Uterus (tissue), 4 donors: ENCODE results near the gene NMNAT1. TPM values are rescaled to one million over a fixed set of nuclear protein-coding genes. Genes with fewer than 3 reads are reported as not detected.
"Not testable (repeated sequence)": the region's sequence is repeated elsewhere in the genome, so short reads cannot be mapped to it uniquely, and the experiment has no call there.

Source experiments
- DNase-seq, 2 donors: peaks; one replicate each; pipeline ENCODE4 v3.0.0-alpha.2; 2019 to 2020
- H3K27ac ChIP-seq, 2 donors: fragments of 200-600 bp; sonication (generic); 1 replicate in 1 of 2; 2 replicates in 1 of 2; pipeline ENCODE4 v1.5.1; 2016 to 2018
- H3K27me3 ChIP-seq, 2 donors: fragments of 200-600 bp; sonication (generic); one replicate each; pipeline ENCODE4 v1.5.1; 2018 to 2019; ENCODE audit warnings: control low read depth in 1 of 2
- H3K36me3 ChIP-seq, 2 donors: fragments of 200-600 bp; sonication (generic); one replicate each; pipeline ENCODE4 v1.5.1; 2019; ENCODE audit warnings: control low read depth in 1 of 2
- H3K4me1 ChIP-seq, 2 donors: fragments of 200-600 bp; sonication (generic); one replicate each; pipeline ENCODE4 v1.5.1; 2018 to 2019; ENCODE audit warnings: control low read depth in 1 of 2
- H3K4me3 ChIP-seq, 2 donors: fragments of 200-600 bp; sonication (generic); 1 replicate in 1 of 2; 2 replicates in 1 of 2; pipeline ENCODE4 v1.5.1; 2018 to 2019; ENCODE audit warnings: mild to moderate bottlenecking in 1 of 2
- H3K9me3 ChIP-seq, 2 donors: fragments of 200-600 bp; sonication (generic); one replicate each; pipeline ENCODE4 v1.5.1; 2019; ENCODE audit warnings: control low read depth in 1 of 2
- CTCF ChIP-seq, 4 experiments: fragments of 200-600 bp in 2 of 4; fragments of 450-650 bp in 2 of 4; sonication (generic) in 2 of 4; IDR thresholded peaks; one replicate each; pipeline ENCODE4 v1.5.1; 2016 to 2019; ENCODE audit warnings: antibody characterized with exemption in 4 of 4, mild to moderate bottlenecking in 2 of 4, moderate library complexity in 1 of 4
- POLR2A ChIP-seq, 2 donors: fragments of 450-650 bp; IDR thresholded peaks; one replicate each; pipeline ENCODE4 v1.6.1; 2016; ENCODE audit warnings: antibody characterized with exemption in 2 of 2, mild to moderate bottlenecking in 1 of 2, moderate library complexity in 1 of 2
- intact Hi-C: fragments of 100-400 bp; cut with DNase I; formaldehyde crosslinking; loops from one replicate; pipeline ENCODE4 v1.15.1; 2023; ENCODE audit warnings: low total_unique reads
- total RNA-seq, 4 donors: library from RNA; depleted of rRNA in 3 of 4; stranded (reverse); fragments of >200 nt in 3 of 4; gene quantifications; one replicate each; pipeline versions ENCODE4 v1.1.0 to v1.2.4, GENCODE V29; 2014 to 2023
- donor health status: DM: yes; HTN: yes; CAD: no.

The NMNAT1 gene
- total RNA-seq, 4 donors from 2014 or later, result 1.8 to 41.5 (median 12.7) TPM

- TF ChIP-seq POLR2A (IDR thresholded peaks at IDR 0.05), result peak; percentile 87 to 93
- peak in 1 of 4 experiments; percentile 28 for TF ChIP-seq CTCF (IDR thresholded peaks at IDR 0.05)
- intact Hi-C loops, result no loop called here
- peak; percentile 100 for DNase-seq
- no peaks in the 10 kb centered on the region for H3K27me3 ChIP-seq
- no peaks in the 10 kb centered on the region for H3K9me3 ChIP-seq
- no peaks in the 10 kb centered on the region for H3K36me3 ChIP-seq
- H3K4me3 ChIP-seq, result peak overlapping the region; percentile 58 to 65
- H3K27ac ChIP-seq, result peak overlapping the region; percentile 80 to 94
- H3K4me1 ChIP-seq, result peaks cover 5 to 7% of the 10 kb centered on the region in 2 donors
Measured at GRCh38 chr1:9910423-9911178, 32.7 kb upstream of the NMNAT1 start.

GRCh38 chr1:9912264-9912936, 30.9 kb upstream of the NMNAT1 start:
- H3K4me3 ChIP-seq, result no peak overlapping the region
- intact Hi-C loops, result no loop called here
- peak overlapping the region in 1 of 2 donors; percentile 94 for H3K27ac ChIP-seq
- no peak for DNase-seq
- no peaks in the 10 kb centered on the region for H3K27me3 ChIP-seq
- TF ChIP-seq CTCF (IDR thresholded peaks at IDR 0.05) (no peak), POLR2A (IDR thresholded peaks at IDR 0.05) (no peak)
- H3K9me3 ChIP-seq, result no peaks in the 10 kb centered on the region
- H3K36me3 ChIP-seq, result no peaks in the 10 kb centered on the region
- peaks cover 5 to 7% of the 10 kb centered on the region in 2 donors for H3K4me1 ChIP-seq

- Histone ChIP-seq H3K27ac (no peak overlapping the region), H3K4me3 (no peak overlapping the region), H3K27me3 (no peaks in the 10 kb centered on the region), H3K4me1 (no peaks in the 10 kb centered on the region), H3K36me3 (no peaks in the 10 kb centered on the region), H3K9me3 (no peaks in the 10 kb centered on the region)
- TF ChIP-seq CTCF (IDR thresholded peaks at IDR 0.05), result no peak
- no peak for TF ChIP-seq POLR2A (IDR thresholded peaks at IDR 0.05)
- no peak for DNase-seq
- intact Hi-C loops, result no loop called here
Measured at GRCh38 chr1:9914610-9914937, 28.7 kb upstream of the NMNAT1 start.

GRCh38 chr1:9916452-9916851, 26.8 kb upstream of the NMNAT1 start:
- no peaks in the 10 kb centered on the region for H3K27me3 ChIP-seq

GRCh38 chr1:9917495-9917894, 25.8 kb upstream of the NMNAT1 start:
- H3K4me1 ChIP-seq, H3K27me3 ChIP-seq, H3K9me3 ChIP-seq, H3K27ac ChIP-seq, H3K4me3 ChIP-seq, intact Hi-C loops, H3K36me3 ChIP-seq, DNase-seq: not testable (repeated sequence)

More at GRCh38 chr1:9916452-9916851, 26.8 kb upstream of the NMNAT1 start:
- no peak for TF ChIP-seq POLR2A (IDR thresholded peaks at IDR 0.05)
- TF ChIP-seq CTCF (IDR thresholded peaks at IDR 0.05), result no peak
- DNase-seq, result no peak
- no peaks in the 10 kb centered on the region for H3K4me1 ChIP-seq
- H3K9me3 ChIP-seq, result no peaks in the 10 kb centered on the region
- intact Hi-C loops, result no loop called here
- no peaks in the 10 kb centered on the region for H3K36me3 ChIP-seq
- H3K4me3 ChIP-seq, result no peak overlapping the region
- no peak overlapping the region for H3K27ac ChIP-seq
